Measurements from ENCODE around the gene EBF3. TPM values are rescaled to one million over a fixed set of nuclear protein-coding genes. Genes with fewer than 3 reads are reported as not detected.

EBF3 gene
- total RNA-seq, 4 donors from 2014 or later: 0.42 to 2.9 (median 1.3) TPM

- no peaks in the 10 kb centered on the region for H3K4me1 ChIP-seq
- no peak overlapping the region for H3K4me3 ChIP-seq
- no peak overlapping the region for H3K27ac ChIP-seq
- no peaks in the 10 kb centered on the region for H3K36me3 ChIP-seq
- H3K27me3 ChIP-seq: peaks cover 0 to 9% (median 0%) of the 10 kb centered on the region in 4 donors
- no peaks in the 10 kb centered on the region for H3K9me3 ChIP-seq
- intact Hi-C loops (cut with DNase I): no loop called here
- DNase-seq: no peak
- 70 to 74% methylated on average over 9 of the region's 9 CpGs for WGBS, 2 donors
- TF ChIP-seq CTCF (IDR thresholded peaks at IDR 0.05) (no peak), POLR2A (IDR thresholded peaks at IDR 0.05) (no peak)
Measured at GRCh38 chr10:129882291-129883010, 81.6 kb downstream of the EBF3 start.

- WGBS, 2 donors: 58 to 59% methylated on average over 2 to 6 of the region's 6 CpGs
- Histone ChIP-seq H3K27ac (no peak overlapping the region), H3K4me1 (no peaks in the 10 kb centered on the region), H3K4me3 (no peak overlapping the region), H3K36me3 (no peaks in the 10 kb centered on the region), H3K27me3 (peaks cover 0 to 9% (median 0%) of the 10 kb centered on the region in 4 donors), H3K9me3 (no peaks in the 10 kb centered on the region)
- no peak for DNase-seq
- intact Hi-C loops (cut with DNase I): no loop called here
- TF ChIP-seq CTCF (IDR thresholded peaks at IDR 0.05) (no peak), POLR2A (IDR thresholded peaks at IDR 0.05) (no peak)
Measured at GRCh38 chr10:129881641-129882040, 82.4 kb downstream of the EBF3 start.

GRCh38 chr10:129880191-129880870 lies 83.7 kb downstream of the EBF3 start:
- intact Hi-C loops (cut with DNase I): no loop called here
- Histone ChIP-seq H3K4me1 (no peaks in the 10 kb centered on the region), H3K4me3 (no peak overlapping the region), H3K9me3 (no peaks in the 10 kb centered on the region), H3K27me3 (peaks cover 0 to 9% (median 0%) of the 10 kb centered on the region in 4 donors), H3K27ac (no peak overlapping the region), H3K36me3 (no peaks in the 10 kb centered on the region)
- no peak for DNase-seq
- WGBS, 2 donors: 74 to 97% methylated on average over 5 to 8 of the region's 8 CpGs
- TF ChIP-seq POLR2A (IDR thresholded peaks at IDR 0.05): no peak
- no peak for TF ChIP-seq CTCF (IDR thresholded peaks at IDR 0.05)

GRCh38 chr10:129879655-129880054 lies 84.4 kb downstream of the EBF3 start:
- H3K36me3 ChIP-seq: no peaks in the 10 kb centered on the region
- TF ChIP-seq POLR2A (IDR thresholded peaks at IDR 0.05) (no peak), CTCF (IDR thresholded peaks at IDR 0.05) (no peak)
- H3K9me3 ChIP-seq: no peaks in the 10 kb centered on the region
- no peak overlapping the region for H3K4me3 ChIP-seq
- intact Hi-C loops (cut with DNase I): no loop called here
- H3K4me1 ChIP-seq: no peaks in the 10 kb centered on the region
- peaks cover 0 to 7% (median 0%) of the 10 kb centered on the region in 4 donors for H3K27me3 ChIP-seq
- 91 to 96% methylated on average over 9 to 14 of the region's 14 CpGs for WGBS, 2 donors
- no peak overlapping the region for H3K27ac ChIP-seq
- no peak for DNase-seq

GRCh38 chr10:129878835-129879234 lies 85.2 kb downstream of the EBF3 start:
- no peak for DNase-seq
- Histone ChIP-seq H3K4me1 (no peaks in the 10 kb centered on the region), H3K9me3 (no peaks in the 10 kb centered on the region), H3K27me3 (peaks cover 0 to 3% (median 0%) of the 10 kb centered on the region in 4 donors), H3K4me3 (no peak overlapping the region), H3K36me3 (no peaks in the 10 kb centered on the region), H3K27ac (no peak overlapping the region)
- 81 to 83% methylated on average over 6 of the region's 6 CpGs for WGBS, 2 donors
- no peak for TF ChIP-seq POLR2A (IDR thresholded peaks at IDR 0.05)
- no peak for TF ChIP-seq CTCF (IDR thresholded peaks at IDR 0.05)
- intact Hi-C loops (cut with DNase I): no loop called here
